Measurements from ENCODE around the gene LRRTM1. TPM values are rescaled to one million over a fixed set of nuclear protein-coding genes. Genes with fewer than 3 reads are reported as not detected.

Gene LRRTM1
- total RNA-seq, 1 experiment from 2014 or later: not detected

DNA sequence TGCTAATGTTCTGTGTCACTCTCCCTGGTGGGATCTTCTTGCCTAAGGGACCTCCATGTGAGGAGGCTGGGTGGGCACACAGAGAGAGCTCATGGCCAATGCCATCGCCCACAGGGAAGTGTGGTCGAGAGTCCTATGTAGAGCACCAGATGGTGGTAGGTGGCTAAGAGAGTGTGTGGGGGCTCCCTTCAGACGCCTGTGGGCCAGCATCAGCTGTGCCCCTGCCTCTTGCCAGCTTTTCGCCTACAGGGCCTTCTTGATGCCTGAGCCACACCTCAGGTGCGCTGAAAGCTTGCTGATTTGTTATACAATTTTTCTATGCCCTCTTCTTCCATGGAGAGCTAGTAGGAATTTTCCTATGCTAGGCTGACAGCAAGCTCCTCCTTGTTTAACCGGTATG lies 38.3 kb downstream of the LRRTM1 start:
- Histone ChIP-seq H3K36me3 (no peaks in the 10 kb centered on the region), H3K4me3 (no peak overlapping the region), H3K27me3 (no peaks in the 10 kb centered on the region), H3K9me3 (no peaks in the 10 kb centered on the region)
- DNase-seq: no peak

DNA sequence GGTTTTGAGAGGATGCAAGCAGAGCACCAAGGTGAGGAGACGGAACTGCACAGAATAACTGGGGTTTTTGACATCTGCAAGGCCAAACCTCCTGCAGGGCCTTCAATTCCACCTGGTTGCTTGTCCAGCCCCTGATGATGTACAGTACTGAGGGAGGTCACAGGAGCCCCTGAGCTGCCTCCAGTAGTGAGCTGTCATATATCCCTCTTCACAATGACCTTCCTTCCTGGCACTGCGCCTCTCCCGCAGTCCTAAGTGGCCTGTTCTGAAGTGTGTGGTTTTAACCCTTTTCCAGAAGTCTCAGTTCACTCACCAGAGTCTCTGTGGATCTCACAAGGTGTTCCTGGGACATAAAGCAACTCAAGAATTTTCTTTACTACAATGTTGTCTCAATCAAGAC lies 45.3 kb downstream of the LRRTM1 start:
- Histone ChIP-seq H3K4me3 (no peak overlapping the region), H3K9me3 (no peaks in the 10 kb centered on the region), H3K27me3 (no peaks in the 10 kb centered on the region)

DNA sequence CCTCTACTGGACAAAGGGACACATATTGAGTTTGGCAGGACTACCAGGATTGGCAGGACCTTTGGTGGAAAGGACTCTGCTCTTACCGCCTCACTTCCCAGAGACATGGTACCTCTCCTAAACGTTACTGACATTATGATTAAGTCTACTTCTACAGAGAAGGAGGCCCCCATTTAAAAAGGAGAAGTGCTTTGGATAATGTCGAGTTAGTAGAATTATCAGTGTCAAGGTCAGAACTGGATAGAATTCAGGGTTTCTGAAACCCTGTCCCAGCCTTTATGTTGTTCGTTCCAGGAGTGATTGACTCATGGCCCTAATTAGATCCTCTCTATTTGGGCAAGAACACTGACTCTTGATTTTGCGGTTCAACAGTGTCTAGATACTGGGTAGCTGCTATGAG lies 45.8 kb downstream of the LRRTM1 start:
- H3K9me3 ChIP-seq: no peaks in the 10 kb centered on the region
- H3K36me3 ChIP-seq: no peaks in the 10 kb centered on the region
- no peak overlapping the region for H3K4me3 ChIP-seq
- no peaks in the 10 kb centered on the region for H3K27me3 ChIP-seq
- DNase-seq: no peak

More for the DNA sequence above, 45.3 kb downstream of the LRRTM1 start:
- H3K36me3 ChIP-seq: no peaks in the 10 kb centered on the region
- no peak for DNase-seq

DNA sequence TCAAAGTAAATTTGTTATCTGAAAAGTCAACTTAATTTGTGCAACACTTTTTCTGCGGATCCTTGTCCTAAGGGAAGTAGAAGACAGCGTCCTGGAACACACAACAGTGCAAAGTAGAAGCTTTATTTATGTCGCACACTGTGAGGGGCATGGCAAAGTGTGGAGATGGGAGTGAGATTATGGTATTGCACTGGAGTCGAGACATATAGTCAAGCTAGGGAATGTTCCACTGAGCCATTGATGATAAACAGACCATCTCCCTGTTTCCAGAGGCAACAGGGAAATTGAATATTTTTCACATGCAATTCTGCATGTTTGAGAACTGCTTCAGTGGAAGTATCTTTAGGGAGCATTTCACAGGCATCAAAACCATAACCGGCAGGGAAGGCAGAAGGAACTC lies 46.2 kb downstream of the LRRTM1 start:
- H3K4me3 ChIP-seq: no peak overlapping the region
- DNase-seq: no peak
- H3K36me3 ChIP-seq: no peaks in the 10 kb centered on the region
- H3K27me3 ChIP-seq: no peaks in the 10 kb centered on the region
- H3K9me3 ChIP-seq: no peaks in the 10 kb centered on the region

DNA sequence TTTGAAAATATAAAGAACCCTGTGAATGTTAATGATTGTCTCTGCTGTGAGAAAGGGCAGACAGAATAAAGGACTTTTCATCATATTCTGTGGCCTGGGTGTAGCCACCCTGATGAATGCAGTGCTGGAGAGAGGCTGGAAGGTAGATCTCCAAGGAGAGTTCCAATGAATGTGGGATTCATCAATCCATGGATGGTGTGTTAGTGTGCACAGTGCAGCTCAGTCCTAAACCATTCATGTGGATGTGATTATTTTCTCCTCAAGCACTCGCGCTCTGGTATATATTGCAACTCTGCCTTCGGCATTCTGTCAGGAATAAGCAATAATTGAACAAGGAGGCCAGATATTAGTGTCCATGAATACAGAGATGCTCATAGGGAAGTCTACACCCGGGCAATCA lies 47.1 kb downstream of the LRRTM1 start:
- DNase-seq: no peak
- Histone ChIP-seq H3K27me3 (no peaks in the 10 kb centered on the region), H3K36me3 (no peaks in the 10 kb centered on the region), H3K9me3 (no peaks in the 10 kb centered on the region), H3K4me3 (no peak overlapping the region)

DNA sequence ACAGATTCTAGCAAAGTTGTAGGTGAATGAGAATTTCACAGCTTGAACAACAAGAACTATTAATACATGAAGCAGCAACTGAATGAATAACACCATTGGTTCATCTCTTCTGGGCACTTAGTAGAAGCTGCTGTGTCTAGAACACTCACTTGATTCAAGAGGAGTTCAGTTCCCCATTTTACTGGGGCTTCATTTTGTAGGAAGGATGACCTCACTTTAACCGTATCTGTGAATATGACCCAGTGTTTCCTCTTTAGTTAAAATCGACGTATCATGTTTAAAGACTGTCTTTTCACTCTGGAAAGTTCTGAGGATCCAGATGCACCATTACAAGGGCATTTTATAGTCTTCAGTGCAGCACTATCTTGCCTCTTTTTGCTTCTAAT lies 47.8 kb downstream of the LRRTM1 start:
- no peak for DNase-seq
- Histone ChIP-seq H3K9me3 (no peaks in the 10 kb centered on the region), H3K4me3 (no peak overlapping the region), H3K36me3 (no peaks in the 10 kb centered on the region), H3K27me3 (no peaks in the 10 kb centered on the region)

DNA sequence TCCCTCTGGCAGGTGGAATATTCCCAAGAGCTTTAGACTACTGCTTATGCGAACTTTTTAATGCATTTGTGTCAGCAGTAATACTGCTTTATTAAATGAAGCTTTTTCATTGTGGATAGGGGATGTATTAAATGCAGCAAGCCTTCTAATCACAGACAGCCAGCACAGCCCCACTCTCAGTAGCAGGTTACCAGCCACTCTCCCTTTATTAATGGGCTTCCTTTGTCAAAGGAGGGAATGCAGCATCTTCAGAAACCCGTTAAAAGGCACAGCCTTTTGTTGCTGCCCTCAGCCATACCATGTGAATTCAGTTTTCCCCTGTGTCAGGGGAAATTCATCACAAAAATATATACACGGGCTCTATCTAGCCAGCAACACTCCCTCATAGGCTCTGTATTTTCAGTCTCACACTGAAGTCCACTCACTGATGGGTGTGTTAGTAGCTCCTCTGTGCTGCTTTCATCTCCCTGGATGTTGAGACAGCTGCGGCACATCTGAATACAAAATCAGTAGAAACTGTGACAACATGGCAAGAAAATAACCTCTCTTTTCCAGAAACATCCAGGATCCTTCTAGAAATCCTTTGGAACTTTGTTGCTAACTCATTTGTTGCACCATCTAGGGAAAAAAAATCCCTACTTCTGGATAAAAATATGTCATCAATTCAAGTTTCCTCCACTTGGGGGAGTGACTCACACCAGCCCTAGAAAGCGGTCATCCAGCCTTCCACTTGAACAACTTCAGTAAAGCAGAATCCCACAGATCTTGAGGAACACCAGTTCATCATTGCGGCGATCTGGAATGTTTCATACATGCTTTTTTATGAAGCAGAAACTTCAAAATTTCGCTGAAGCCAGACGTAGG lies 48.4 kb downstream of the LRRTM1 start:
- no peaks in the 10 kb centered on the region for H3K36me3 ChIP-seq
- no peaks in the 10 kb centered on the region for H3K9me3 ChIP-seq
- no peak for DNase-seq
- no peaks in the 10 kb centered on the region for H3K27me3 ChIP-seq
- no peak overlapping the region for H3K4me3 ChIP-seq

DNA sequence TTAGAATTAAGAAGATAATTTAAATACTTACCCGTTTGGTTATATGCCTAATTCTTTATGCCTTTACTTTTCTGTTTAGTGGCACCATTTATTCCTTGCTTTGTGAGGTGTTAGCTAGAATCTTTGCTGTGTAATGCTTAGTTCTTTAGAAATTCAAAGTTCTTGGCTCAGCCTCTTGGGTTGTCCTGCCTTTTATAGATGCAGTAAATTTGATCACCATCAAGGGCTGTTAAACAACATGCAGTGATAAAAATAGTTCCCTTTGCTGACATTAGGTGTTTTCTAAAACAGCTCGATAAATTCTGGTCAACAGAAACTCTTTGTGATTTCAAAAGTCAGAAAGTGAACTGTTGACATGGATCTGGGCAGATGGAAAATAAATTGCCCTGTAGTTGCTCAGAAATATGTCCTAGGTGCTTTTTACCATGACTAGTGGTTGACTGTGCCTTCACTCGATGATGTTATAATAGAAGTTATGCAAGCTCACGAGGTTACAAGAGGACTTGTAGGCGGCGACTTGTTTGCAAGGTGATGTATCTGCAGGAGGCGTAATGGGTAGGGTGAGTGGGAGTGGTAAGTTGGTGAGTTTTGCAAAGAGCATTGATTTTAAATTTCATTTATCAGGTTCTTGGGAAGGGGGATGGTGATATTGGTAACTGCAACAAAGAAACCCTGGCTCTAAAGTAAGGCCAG lies 52.1 kb downstream of the LRRTM1 start:
- no peak overlapping the region for H3K4me3 ChIP-seq
- no peak for DNase-seq
- no peaks in the 10 kb centered on the region for H3K9me3 ChIP-seq

More for the DNA sequence above, 52.1 kb downstream of the LRRTM1 start:
- no peaks in the 10 kb centered on the region for H3K27me3 ChIP-seq
- no peaks in the 10 kb centered on the region for H3K36me3 ChIP-seq
